ENCODE results near the gene BTBD18.
A peak's percentile ranks its signal among the peaks of the same experiment; 100 is the strongest.

The BTBD18 gene, protein sequence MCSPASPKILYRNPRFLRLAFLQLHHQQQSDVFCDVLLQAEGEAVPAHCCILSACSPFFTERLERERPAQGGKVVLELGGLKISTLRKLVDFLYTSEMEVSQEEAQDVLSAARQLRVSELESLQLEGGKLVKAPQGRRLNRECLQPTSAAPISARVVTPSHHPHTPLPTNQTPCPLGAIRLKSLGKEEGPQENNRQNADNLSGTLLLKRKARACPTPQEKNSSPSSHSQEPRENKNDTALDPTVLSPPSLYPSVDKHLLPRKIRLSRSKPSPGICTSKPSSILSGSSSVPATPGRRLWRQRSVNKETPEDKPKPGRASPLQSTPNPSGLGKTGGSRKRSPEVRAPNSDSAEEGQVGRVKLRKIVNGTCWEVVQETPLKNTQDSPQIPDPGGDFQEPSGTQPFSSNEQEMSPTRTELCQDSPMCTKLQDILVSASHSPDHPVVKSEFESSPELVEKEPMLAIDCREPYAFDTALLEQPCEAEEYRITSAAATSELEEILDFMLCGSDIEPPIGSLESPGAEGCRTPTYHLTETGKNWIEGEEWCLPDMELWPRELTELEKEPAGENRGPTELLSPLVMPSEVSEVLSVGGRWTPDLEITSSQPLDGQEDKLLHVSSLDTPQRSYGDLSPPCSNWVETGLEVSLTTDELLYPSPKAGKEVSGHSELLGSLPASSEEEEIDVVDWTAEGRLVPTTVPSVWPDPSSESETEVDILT
- 0 reads per million in 2 donors for total RNA-seq

DNA sequence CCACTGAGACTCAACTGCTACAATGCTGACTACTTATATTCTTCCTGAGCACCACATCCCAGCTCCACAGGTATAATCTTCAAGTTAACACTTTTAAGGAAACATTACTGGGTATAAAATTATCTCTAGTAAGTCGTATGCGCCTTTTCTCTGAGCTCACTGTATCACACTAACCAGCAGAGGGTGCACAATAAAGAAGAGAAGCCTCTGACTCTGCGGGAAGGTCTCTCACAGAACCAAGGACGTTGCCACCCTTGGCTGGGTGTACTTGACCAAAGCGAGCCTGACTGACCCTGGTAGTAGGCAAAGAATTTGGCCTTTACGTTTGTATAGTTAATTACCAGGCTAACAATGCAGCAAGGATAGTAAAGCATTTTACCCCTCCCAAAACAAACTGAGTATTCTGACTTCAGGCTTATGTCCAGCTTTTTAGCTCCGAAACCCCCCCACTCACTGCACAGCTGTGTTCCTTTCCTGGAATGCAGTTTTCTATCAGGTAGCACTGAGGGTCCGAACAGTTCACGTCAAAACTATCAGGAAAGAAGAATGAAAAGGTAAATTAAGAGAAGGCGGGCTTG lies at the start of gene BTBD18:
Gene BTBD18 (minus strand): TSS at position 144 of the 578 bp plus-strand sequence. CDS start 631 bp downstream, outside the sequence.
- no peak for DNase-seq

- DNase-seq: no peak
Observed at GRCh38 chr11:57801183-57801485, 49.5 kb upstream of the BTBD18 start.

- no peak for DNase-seq
Observed at GRCh38 chr11:57800444-57801182, 49.0 kb upstream of the BTBD18 start.

DNA sequence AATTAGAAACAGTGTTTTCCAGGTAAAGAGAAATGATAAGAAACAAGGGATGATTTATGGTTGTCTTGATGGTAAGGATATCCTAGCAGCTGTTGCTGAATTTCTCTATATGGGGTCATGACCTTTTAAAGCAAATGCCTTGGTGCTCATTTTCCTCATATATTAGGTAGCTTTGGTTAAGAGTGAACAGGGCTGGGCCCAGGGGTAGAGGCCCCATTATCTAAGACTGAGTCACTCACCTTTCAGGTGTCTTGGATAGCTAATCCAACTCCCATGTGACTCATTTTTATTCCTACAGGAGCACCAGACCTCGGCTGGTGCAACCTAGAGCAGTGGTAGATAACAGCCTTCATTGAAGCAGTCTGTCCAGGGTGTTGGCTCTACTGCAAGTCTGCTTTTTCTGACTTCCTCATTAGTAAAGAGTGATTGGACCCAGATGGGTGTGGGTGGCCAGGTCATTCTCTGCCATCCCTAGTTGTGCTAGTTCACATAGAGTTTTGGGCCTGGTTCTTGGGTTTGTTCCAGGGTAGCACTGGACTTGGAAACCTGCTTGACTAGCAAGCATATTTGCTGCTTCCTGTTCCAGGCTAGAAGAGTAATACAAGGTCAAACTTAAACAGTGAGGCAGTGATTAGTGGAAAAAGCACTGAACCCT lies 47.4 kb upstream of the BTBD18 start:
- no peak for DNase-seq

DNA sequence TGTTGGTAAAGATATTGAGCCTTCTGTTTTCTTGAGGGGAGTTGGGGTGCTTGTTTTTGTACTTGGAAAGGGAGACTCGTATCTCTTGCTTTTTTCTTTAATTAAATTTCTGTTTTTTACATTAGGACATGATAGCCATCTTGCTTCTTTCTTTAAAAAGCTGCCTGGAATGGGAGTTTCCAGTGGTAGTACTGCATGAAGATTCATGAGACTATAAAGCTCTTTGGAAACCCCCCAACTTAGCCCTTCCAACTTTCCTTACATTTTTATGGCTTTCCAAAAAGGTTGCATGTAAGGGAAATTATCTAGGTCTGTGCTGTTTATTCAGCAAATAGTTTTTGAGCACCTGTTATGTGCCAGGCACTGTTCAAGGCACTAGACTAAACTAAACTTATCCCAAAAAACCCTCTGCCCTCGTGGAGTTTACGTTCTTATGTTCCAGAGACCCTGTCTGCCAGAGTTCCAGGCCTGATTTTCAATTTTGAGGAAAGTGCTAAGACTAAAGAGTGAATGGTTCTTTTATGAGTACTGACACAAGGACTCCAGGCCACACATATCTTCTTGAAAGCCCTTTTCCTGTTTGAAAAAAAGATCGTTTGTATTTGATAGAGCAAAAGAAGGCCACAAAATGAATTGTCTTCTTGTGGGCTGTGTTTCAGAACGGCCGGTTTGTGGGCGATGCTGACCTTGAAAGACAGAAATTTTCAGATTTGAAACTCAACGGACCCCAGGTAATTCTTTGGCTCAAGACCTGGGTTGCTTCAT lies 41.9 kb upstream of the BTBD18 start:
- no peak for DNase-seq

DNA sequence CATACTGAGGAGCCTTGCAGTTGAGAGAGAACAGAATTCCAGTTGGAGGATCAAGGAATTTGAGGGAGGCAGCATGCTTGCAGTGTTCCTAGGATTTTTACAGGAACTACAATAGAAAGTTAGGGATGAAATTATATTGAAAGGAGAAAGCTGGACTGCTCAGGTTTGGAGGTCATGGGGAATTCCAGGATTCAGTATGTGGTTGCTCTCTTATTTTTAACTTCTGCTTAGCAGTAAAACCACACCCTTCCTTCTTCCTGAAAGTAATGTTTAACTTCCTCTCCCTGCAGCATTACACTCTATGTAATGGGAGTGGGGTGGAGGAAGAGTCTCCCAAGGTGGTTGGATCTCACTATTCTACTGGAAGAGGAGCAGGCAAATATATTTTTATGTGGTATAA lies 41.3 kb upstream of the BTBD18 start:
- DNase-seq: no peak

DNA sequence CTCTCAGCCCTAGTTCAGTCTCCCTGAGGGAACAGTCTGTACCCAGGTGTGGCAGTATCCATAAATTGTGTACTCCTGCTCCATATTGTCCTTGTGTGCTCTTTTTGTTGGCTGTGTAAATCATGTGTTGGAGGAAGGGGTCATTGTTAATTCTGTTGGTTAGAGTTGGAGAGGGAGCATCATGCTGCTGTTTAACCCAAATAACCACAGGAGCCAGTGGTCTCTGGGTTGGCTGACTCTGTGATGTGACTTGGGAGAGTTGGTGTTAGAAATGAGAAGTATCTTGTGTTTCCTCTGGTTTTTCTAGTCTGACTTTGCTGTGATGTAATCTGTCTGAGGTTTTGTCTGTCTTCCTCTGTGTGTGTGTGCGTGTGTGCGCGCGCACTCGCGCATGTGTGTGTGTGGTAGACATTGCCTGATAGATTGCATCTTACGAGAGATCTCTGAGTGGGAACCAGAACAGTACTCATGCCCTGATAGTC lies 40.5 kb upstream of the BTBD18 start:
- DNase-seq: peak; percentile 78

DNA sequence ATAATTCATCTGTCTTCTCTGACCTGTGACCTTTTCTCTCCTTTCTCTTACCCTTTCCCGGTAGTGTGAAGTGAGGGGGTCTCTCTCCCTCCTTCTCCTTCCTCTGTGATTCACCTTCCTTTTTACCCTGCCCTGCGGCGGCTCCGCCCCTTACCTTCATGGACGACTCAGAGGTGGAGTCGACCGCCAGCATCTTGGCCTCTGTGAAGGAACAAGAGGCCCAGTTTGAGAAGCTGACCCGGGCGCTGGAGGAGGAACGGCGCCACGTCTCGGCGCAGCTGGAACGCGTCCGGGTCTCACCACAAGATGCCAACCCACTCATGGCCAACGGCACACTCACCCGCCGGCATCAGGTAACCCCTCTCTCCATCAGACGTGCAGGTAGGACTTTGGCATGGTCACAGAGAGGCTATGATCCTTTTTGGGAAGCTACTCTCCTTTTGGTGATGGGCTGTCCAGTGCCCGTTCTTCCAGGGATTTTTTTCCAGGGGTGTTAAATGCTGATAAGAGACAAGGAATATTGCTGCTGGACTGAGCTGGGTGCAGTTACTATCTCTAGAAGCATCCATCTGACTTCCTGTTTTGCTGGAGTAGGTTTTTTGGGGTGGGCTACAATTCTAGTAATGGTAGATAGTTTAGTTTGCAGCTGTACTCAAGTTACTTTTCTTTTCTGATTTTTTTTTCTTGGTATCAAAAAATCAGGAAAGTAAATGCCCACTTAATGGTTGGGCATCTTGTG lies 39.9 kb upstream of the BTBD18 start:
- DNase-seq: no peak

- no peak for DNase-seq
Observed at GRCh38 chr11:57788703-57789088, 37.1 kb upstream of the BTBD18 start.

DNA sequence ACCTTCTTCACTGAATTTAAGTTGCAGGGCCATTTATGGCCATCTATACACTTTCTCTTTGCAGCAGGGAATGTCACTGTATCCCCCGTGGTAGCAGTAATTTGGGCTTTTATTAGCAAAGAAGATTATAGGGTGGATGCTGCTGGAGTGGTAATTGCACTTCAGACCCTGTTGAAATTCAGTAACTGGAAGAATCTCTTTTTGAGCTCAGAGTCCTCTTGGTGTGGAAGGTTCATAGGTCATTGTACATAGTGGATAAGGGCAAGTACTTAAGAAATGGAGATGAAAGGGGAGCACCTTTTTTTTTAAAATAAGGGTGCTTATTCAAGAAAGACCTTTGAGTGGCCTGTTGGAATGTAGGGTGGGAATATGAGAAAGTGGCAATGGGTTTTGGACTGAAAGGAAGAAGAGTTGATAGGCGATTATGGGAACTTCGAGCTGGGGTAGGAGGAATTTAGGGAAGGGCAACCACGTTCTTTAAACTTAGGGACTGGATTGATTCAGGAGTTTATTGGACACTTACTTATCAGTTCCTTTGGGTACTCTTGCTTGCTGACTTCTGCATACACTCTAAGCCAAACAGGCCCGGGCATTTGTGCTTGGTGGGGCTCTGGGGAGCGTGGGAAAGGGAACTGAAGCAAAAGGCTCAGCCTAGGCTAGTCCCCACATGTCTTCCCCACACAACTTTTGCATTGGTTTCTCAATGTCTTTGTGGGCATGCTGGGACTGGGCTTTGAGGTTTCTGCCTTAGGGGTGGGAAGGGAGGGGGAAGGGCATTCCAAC lies 36.5 kb upstream of the BTBD18 start:
- DNase-seq: no peak

- DNase-seq: no peak
Observed at GRCh38 chr11:57787006-57787604, 35.5 kb upstream of the BTBD18 start.

GRCh38 chr11:57786436-57786835 lies 34.8 kb upstream of the BTBD18 start:
- no peak for DNase-seq

DNA sequence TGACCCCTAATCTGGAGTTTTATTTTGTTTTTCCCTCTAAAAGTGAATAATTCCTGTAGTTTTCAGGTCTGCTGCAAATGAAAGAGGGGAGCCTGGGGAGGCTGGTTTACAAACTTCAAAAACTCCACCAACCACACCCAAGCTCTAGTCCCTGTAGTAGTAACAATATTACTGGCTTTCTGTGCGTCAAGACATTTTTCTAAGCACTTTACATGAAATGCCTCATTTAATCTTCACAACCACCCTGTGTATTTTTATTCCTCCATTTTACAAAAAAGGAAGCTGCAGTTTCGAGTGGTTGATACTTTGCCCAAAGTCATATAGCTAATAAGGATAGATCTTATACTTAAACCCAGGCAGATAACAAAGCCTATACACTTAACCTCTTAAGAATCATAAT lies 33.5 kb upstream of the BTBD18 start:
- no peak for DNase-seq

DNA sequence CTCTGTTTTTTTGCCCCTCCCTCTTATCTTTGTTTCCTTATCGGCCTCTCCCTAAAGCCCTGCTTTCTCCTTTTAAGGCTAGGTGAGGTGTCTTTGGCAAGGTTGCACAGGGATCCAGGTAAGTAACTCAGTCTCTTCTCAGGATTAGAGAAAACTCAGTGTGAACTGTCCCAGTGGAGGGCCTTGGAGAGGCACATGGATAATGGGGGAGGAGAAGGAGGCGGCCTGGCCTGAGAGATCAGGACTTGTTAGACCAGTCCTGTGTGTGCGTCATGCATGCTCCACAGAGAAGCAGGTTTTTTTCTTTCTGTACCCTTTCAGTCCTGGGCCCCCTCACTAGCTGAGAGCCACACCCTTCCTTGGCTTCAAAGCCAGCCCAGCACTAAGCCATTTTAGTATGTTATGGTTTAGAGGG lies 29.9 kb upstream of the BTBD18 start:
- DNase-seq: no peak

DNA sequence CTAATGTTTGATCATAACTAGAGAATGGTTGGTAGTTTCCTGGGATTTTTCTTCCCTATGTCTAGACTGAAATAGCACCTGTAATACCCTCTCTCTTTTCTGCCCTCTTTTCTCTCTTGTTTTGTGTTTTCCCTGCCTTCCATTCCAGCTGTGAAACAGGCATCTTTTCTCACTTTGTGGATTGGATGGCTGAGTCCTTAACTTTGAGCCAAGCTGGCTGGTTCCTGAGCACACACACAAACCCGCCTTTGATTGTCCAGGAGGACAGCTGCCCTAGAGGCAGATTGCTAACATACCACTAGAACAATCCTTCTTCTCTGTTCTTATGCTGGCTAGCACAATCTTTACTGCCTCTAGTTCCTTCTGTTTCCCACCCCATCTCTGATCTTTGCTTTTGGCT lies 27.7 kb upstream of the BTBD18 start:
- no peak for DNase-seq

DNA sequence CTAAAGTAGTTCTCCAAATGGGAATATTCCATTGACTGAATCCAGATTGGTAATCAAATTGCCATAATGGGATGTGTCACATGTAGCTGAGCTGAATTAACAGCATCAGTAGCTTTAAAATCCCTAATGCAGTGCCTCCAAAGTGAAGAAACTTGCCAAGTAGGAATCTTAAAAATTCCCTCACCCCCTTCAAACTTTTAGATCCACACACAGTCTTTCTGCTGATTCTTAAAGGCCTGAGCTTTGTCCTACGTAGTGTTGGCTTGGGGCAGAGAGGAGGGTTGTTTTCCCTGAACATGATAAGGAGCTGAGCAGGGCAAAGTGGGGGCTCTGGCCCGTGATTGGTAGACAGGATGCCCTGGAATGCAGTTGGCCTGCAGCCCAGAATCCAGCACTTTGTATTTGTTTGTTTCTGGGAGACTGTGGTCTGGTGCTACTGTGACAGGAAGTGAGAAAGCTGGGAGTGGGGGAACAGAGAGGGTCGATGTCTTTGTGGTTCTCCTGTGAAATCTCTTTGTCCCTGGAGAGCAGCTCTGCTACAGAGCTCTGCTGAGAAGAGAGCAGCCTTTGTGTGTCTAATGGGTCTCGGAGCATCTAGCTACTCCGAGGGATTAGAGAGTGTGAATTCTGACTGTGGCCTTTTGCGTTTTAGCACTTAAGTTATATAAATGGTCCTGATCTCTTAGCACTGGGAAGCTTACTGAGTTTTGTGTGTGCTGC lies 26.9 kb upstream of the BTBD18 start:
- no peak for DNase-seq

DNA sequence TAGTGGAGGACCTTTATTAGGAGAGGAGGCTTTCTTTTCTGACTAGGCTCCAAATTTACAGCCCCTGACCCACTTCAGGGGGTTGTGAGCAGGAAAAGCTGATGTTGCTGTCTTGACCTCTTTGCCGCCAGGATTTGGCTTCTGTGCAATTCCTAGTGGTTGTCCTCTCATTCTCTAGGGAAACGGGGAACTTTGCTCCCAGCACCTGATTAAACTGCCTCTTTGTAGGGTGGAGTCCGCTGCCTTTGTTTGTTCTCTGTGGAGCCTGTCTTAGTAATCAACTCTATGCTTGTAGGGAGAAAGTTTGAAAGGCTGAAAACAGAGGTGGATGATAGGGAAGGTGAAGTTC lies 26.3 kb upstream of the BTBD18 start:
- DNase-seq: no peak

- DNase-seq: no peak
Observed at GRCh38 chr11:57776577-57777210, 25.1 kb upstream of the BTBD18 start.

DNA sequence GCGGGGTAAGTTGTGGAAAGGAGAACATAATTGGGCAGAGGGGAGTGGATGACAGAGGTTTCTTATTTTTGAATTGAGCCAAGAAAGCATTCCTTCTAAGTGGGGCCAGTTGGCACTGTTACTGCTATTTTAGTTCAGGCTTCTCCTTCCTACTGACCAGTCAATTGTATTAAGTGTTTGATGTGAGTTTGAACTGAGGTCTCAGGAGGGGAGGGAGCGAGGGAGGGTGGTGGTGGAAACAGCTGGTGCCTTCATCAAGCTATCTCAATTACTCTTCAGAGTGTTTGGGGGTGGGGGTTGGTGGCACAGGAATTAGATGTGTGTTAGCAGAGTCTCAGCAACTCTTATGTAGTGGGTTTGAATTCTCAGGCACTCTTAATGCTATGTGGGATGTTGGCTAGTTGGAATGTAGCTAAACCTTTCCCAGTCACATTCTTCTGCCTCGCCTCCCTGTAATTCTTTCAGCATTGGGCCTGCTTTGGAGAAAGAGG lies 24.5 kb upstream of the BTBD18 start:
- no peak for DNase-seq
